Peyer's patch (tissue), 4 donors: ENCODE measurements around the gene EFNA5. TPM values are rescaled to one million over a fixed set of nuclear protein-coding genes. Genes with fewer than 3 reads are reported as not detected.

Experiments used
- DNase-seq, 3 donors: peaks; one replicate each; pipeline ENCODE4 v3.0.0-alpha.2; 2017 to 2019
- H3K27ac ChIP-seq, 4 donors: fragments of 200-600 bp; sonication (generic); one replicate each; pipeline ENCODE4 v1.5.1; 2016 to 2019
- H3K27me3 ChIP-seq, 2 donors: fragments of 200-600 bp; sonication (generic); one replicate each; pipeline ENCODE4 v1.5.1; 2019
- H3K36me3 ChIP-seq, 3 donors: fragments of 200-600 bp; sonication (generic); one replicate each; pipeline ENCODE4 v1.5.1; 2016 to 2019
- H3K4me1 ChIP-seq, 4 donors: fragments of 200-600 bp; sonication (generic); one replicate each; pipeline ENCODE4 v1.5.1; 2016 to 2019
- H3K4me3 ChIP-seq, 4 donors: fragments of 200-600 bp; sonication (generic); 1 replicate in 3 of 4; 2 replicates in 1 of 4; pipeline ENCODE4 v1.5.1; 2016 to 2019; ENCODE audit warnings: mild to moderate bottlenecking in 1 of 4
- H3K9me3 ChIP-seq, 4 donors: fragments of 200-600 bp; sonication (generic); one replicate each; pipeline ENCODE4 v1.5.1; 2016 to 2019; ENCODE audit warnings: mild to moderate bottlenecking in 1 of 4
- CTCF ChIP-seq, 6 experiments: fragments of 450-650 bp in 4 of 6; fragments of 200-600 bp in 2 of 6; sonication (generic) in 1 of 6; IDR thresholded peaks; one replicate each; pipeline ENCODE4 v1.5.1; 2017 to 2019; ENCODE audit warnings: antibody characterized with exemption in 6 of 6, mild to moderate bottlenecking in 3 of 6, moderate library complexity in 1 of 6
- POLR2A ChIP-seq, 2 donors: fragments of 450-650 bp; IDR thresholded peaks; one replicate each; pipeline ENCODE4 v1.5.1; 2017; ENCODE audit warnings: antibody characterized with exemption in 2 of 2, mild to moderate bottlenecking in 2 of 2, moderate library complexity in 2 of 2
- total RNA-seq, 4 donors: library from RNA; depleted of rRNA; stranded (reverse); fragments of >200 nt; gene quantifications; one replicate each; pipeline ENCODE4 v1.1.0, GENCODE V29; 2016

The EFNA5 gene
- total RNA-seq, 4 donors from 2014 or later: 1.1 to 27.5 (median 1.1) TPM; not detected in 1

GRCh38 chr5:107617052-107617451 is 53.7 kb downstream of the EFNA5 start:
- no peak overlapping the region for H3K4me3 ChIP-seq
- H3K36me3 ChIP-seq: no peaks in the 10 kb centered on the region
- H3K9me3 ChIP-seq: no peaks in the 10 kb centered on the region
- H3K27ac ChIP-seq: no peak overlapping the region
- TF ChIP-seq CTCF (IDR thresholded peaks at IDR 0.05) (no peak), POLR2A (IDR thresholded peaks at IDR 0.05) (no peak)
- no peaks in the 10 kb centered on the region for H3K27me3 ChIP-seq
- H3K4me1 ChIP-seq: no peaks in the 10 kb centered on the region
- DNase-seq: no peak

- TF ChIP-seq CTCF (IDR thresholded peaks at IDR 0.05) (no peak), POLR2A (IDR thresholded peaks at IDR 0.05) (no peak)
- H3K4me3 ChIP-seq: no peak overlapping the region
- no peak overlapping the region for H3K27ac ChIP-seq
- no peaks in the 10 kb centered on the region for H3K9me3 ChIP-seq
- DNase-seq: no peak
- H3K4me1 ChIP-seq: no peaks in the 10 kb centered on the region
- H3K27me3 ChIP-seq: no peaks in the 10 kb centered on the region
- H3K36me3 ChIP-seq: no peaks in the 10 kb centered on the region
Measured at GRCh38 chr5:107616213-107616612, 54.5 kb downstream of the EFNA5 start.

GRCh38 chr5:107615299-107615817 is 55.4 kb downstream of the EFNA5 start:
- H3K4me1 ChIP-seq: no peaks in the 10 kb centered on the region
- H3K4me3 ChIP-seq: no peak overlapping the region
- H3K27me3 ChIP-seq: no peaks in the 10 kb centered on the region

GRCh38 chr5:107612541-107612940 is 58.2 kb downstream of the EFNA5 start:
- no peak overlapping the region for H3K27ac ChIP-seq
- no peaks in the 10 kb centered on the region for H3K9me3 ChIP-seq
- no peaks in the 10 kb centered on the region for H3K4me1 ChIP-seq
- H3K4me3 ChIP-seq: no peak overlapping the region
- TF ChIP-seq CTCF (IDR thresholded peaks at IDR 0.05) (no peak), POLR2A (IDR thresholded peaks at IDR 0.05) (no peak)
- no peak for DNase-seq
- H3K36me3 ChIP-seq: no peaks in the 10 kb centered on the region
- no peaks in the 10 kb centered on the region for H3K27me3 ChIP-seq

More at GRCh38 chr5:107615299-107615817, 55.4 kb downstream of the EFNA5 start:
- DNase-seq: no peak
- H3K9me3 ChIP-seq: no peaks in the 10 kb centered on the region
- no peaks in the 10 kb centered on the region for H3K36me3 ChIP-seq
- no peak for TF ChIP-seq CTCF (IDR thresholded peaks at IDR 0.05)
- TF ChIP-seq POLR2A (IDR thresholded peaks at IDR 0.05): no peak
- H3K27ac ChIP-seq: no peak overlapping the region

- no peaks in the 10 kb centered on the region for H3K9me3 ChIP-seq
- no peaks in the 10 kb centered on the region for H3K27me3 ChIP-seq
- H3K4me1 ChIP-seq: no peaks in the 10 kb centered on the region
- no peaks in the 10 kb centered on the region for H3K36me3 ChIP-seq
- TF ChIP-seq CTCF (IDR thresholded peaks at IDR 0.05) (no peak), POLR2A (IDR thresholded peaks at IDR 0.05) (no peak)
- no peak for DNase-seq
- no peak overlapping the region for H3K27ac ChIP-seq
- no peak overlapping the region for H3K4me3 ChIP-seq
Measured at GRCh38 chr5:107610798-107611197, 59.9 kb downstream of the EFNA5 start.
